ENCODE results near the gene SH3BGRL2. TPM values are rescaled to one million over a fixed set of nuclear protein-coding genes. Genes with fewer than 3 reads are reported as not detected.

Gene SH3BGRL2
- total and polyA plus RNA-seq, 2 of the 4 experiments (the other 2 are of a cell fraction): 2.4 to 5.6 TPM

- Histone ChIP-seq H4K20me1 (ENCODE audit: insufficient read depth, low read length) (no peaks in the 10 kb centered on the region), H4K8ac (ENCODE audit: low read depth in 2 of 2, low read length in 2 of 2) (no peak overlapping the region), H4K5ac (ENCODE audit: low read depth, low read length) (no peak overlapping the region), H3K4me1 (ENCODE audit: control insufficient read depth, insufficient read depth, low read length) (no peaks in the 10 kb centered on the region), H3K9ac (ENCODE audit: low read depth, low read length) (no peak overlapping the region), H2BK5ac (ENCODE audit: low read depth, low read length, poor library complexity, severe bottlenecking) (no peak overlapping the region), H2AK5ac (ENCODE audit: low read depth, low read length) (no peak overlapping the region), H3K9me1 (ENCODE audit: insufficient read depth, low read length) (no peaks in the 10 kb centered on the region), H3K4me3 (ENCODE audit: insufficient read depth, low read depth, low read length) (no peak overlapping the region), H4K91ac (ENCODE audit: insufficient read depth, low read depth, low read length) (no peak overlapping the region), H2BK120ac (ENCODE audit: low read depth, low read length) (no peak overlapping the region), H3K14ac (replicated peaks; ENCODE audit: low read depth, low read length) (no peak overlapping the region), H2BK20ac (ENCODE audit: low read depth, low read length) (no peak overlapping the region), H3K79me1 (ENCODE audit: low read depth in 1 of 2, low read length in 2 of 2) (no peaks in the 10 kb centered on the region), H3K27me3 (ENCODE audit: control insufficient read depth, insufficient read depth, low read length) (no peaks in the 10 kb centered on the region), H3K18ac (ENCODE audit: low read depth, low read length) (no peak overlapping the region), H3K56ac (ENCODE audit: extremely low read depth, insufficient read depth, low read length) (no peak overlapping the region), H2BK15ac (ENCODE audit: low read depth, low read length) (no peak overlapping the region), H3K4me2 (ENCODE audit: low read depth, low read length) (no peak overlapping the region), H3K4ac (ENCODE audit: low read depth, low read length) (no peak overlapping the region), H3K27ac (ENCODE audit: insufficient read depth, low read length) (no peak overlapping the region), H3K36me3 (ENCODE audit: control insufficient read depth, insufficient read depth, low read length) (no peaks in the 10 kb centered on the region), H2AFZ (replicated peaks; ENCODE audit: low read length, poor library complexity) (no peak overlapping the region), H3K23ac (ENCODE audit: low read depth, low read length) (no peak overlapping the region), H3K9me3 (ENCODE audit: control insufficient read depth, insufficient read depth, low read length) (no peaks in the 10 kb centered on the region), H2AK9ac (replicated peaks; ENCODE audit: low read depth, low read length, poor library complexity) (no peak overlapping the region)
- no peak for DNase-seq
- no peak for ATAC-seq (ENCODE audit: low read depth)
- no CpG with 5 or more reads among the region's 4 CpGs for WGBS, 2 experiments (ENCODE audit: extremely low coverage in 2 of 2, insufficient read length in 1 of 2)
- ChIA-PET POLR2A (ENCODE audit: unreplicated experiment) (no interaction called here), CTCF (interaction anchor here (1.0 kb wide), 1 partner anchor 10 kb away, joined by 3 read pairs; no protein-coding TSS in a partner anchor)
- in situ Hi-C loops (cut with MboI; ENCODE audit: low sequenced_read_pairs): no loop called here
- no peak for TF ChIP-seq RAD21 (IDR thresholded peaks at IDR 0.05; ENCODE audit: low read length)
- BruUV-seq (replicated peaks): no TSS peak
- dilution Hi-C loops (cut with HindIII; ENCODE audit: low sequenced_read_pairs, unreplicated experiment): no loop called here
- intact Hi-C loops (cut with micrococcal nuclease): no loop called here
Observed at GRCh38 chr6:79697430-79697829, 66.3 kb downstream of the SH3BGRL2 start.

All from IMR-90 (cell line).